Cardiac muscle cell (in vitro differentiated cells and primary cell): ENCODE data around the gene TK1. TPM values are rescaled to one million over a fixed set of nuclear protein-coding genes. Genes with fewer than 3 reads are reported as not detected.
A peak's percentile ranks its signal among the peaks of the same experiment; 100 is the strongest.

ENCODE experiments used
- DNase-seq, 2 donors: peaks; one replicate each; pipeline versions ENCODE4 v3.0.0 to v3.0.0-alpha.2; 2010 to 2017; ENCODE audit warnings: low read depth in 1 of 2, low spot score in 1 of 2
- H3K27ac ChIP-seq: fragments of 200-600 bp; sonication (generic); 2 replicates; pipeline ENCODE4 v1.5.1; 2016
- H3K27me3 ChIP-seq: fragments of 200-600 bp; sonication (generic); 2 replicates; pipeline ENCODE4 v1.6.0; 2016; ENCODE audit warnings: control low read depth
- H3K36me3 ChIP-seq: fragments of 200-600 bp; sonication (generic); 2 replicates; pipeline ENCODE4 v1.5.1; 2016; ENCODE audit warnings: control low read depth
- H3K4me1 ChIP-seq: fragments of 200-600 bp; sonication (generic); 2 replicates; pipeline ENCODE4 v1.8.1; 2017; ENCODE audit warnings: low read depth, mild to moderate bottlenecking, mixed run types
- H3K4me3 ChIP-seq: fragments of 200-600 bp; sonication (generic); 2 replicates; pipeline ENCODE4 v1.5.1; 2016; ENCODE audit warnings: mild to moderate bottlenecking
- H3K9me3 ChIP-seq: fragments of 200-600 bp; sonication (generic); 2 replicates; pipeline ENCODE4 v1.5.1; 2017; ENCODE audit warnings: low read depth, mild to moderate bottlenecking, control low read depth
- CTCF ChIP-seq: IDR thresholded peaks from 2 replicates; pipeline ENCODE4 v1.5.1; 2012; ENCODE audit warnings: low read depth, mild to moderate bottlenecking, low read length
- polyA plus RNA-seq: library from polyadenylated mRNA; unstranded; fragments of >200 nt; fragmentation: Nextera tagmentation; extraction: Ambion mirVana; gene quantifications from 2 replicates; pipeline ENCODE4 v1.2.1, GENCODE V29; 2016
- total RNA-seq: library from RNA; depleted of rRNA; stranded (reverse); fragments of >200 nt; gene quantifications from 2 replicates; pipeline ENCODE4 v1.2.3, GENCODE V29; 2016

Gene TK1
- total and polyA plus RNA-seq, 2 experiments from 2014 or later = 21.1 to 57.5 TPM

- Histone ChIP-seq H3K4me3 (peak overlapping the region; percentile 23), H3K9me3 (no peaks in the 10 kb centered on the region), H3K27me3 (peaks cover 42% of the 10 kb centered on the region), H3K36me3 (no peaks in the 10 kb centered on the region), H3K4me1 (no peaks in the 10 kb centered on the region), H3K27ac (no peak overlapping the region)
- DNase-seq = peak in 1 of 2 donors; percentile 52
- TF ChIP-seq CTCF = no peak
Measured at GRCh38 chr17:78231991-78232858, 45.4 kb upstream of the TK1 start.

GRCh38 chr17:78230996-78231935, 44.4 kb upstream of the TK1 start, which contains the start of gene TMEM235:
Gene TMEM235, plus strand, starts transcription at chr17:78231631. Its CDS starts 393 bp downstream, at chr17:78232024.
- Histone ChIP-seq H3K9me3 (no peaks in the 10 kb centered on the region), H3K4me1 (no peaks in the 10 kb centered on the region), H3K27me3 (peaks cover 44% of the 10 kb centered on the region), H3K27ac (no peak within 1 kb of the TSS), H3K36me3 (no peaks in the 10 kb centered on the region), H3K4me3 (peak within 1 kb of the TSS; percentile 23)
- DNase-seq = no peak
- TF ChIP-seq CTCF = no peak

- no peak for TF ChIP-seq CTCF
- peaks cover 44% of the 10 kb centered on the region for H3K27me3 ChIP-seq
- H3K36me3 ChIP-seq = no peaks in the 10 kb centered on the region
- H3K9me3 ChIP-seq = no peaks in the 10 kb centered on the region
- no peaks in the 10 kb centered on the region for H3K4me1 ChIP-seq
- no peak overlapping the region for H3K27ac ChIP-seq
- H3K4me3 ChIP-seq = no peak overlapping the region
- DNase-seq = no peak
Measured at GRCh38 chr17:78230252-78230962, 43.6 kb upstream of the TK1 start.

GRCh38 chr17:78228176-78228575, 41.3 kb upstream of the TK1 start:
- H3K9me3 ChIP-seq = no peaks in the 10 kb centered on the region
- DNase-seq = no peak
- no peak for TF ChIP-seq CTCF
- no peak overlapping the region for H3K4me3 ChIP-seq
- no peaks in the 10 kb centered on the region for H3K36me3 ChIP-seq
- peaks cover 44% of the 10 kb centered on the region for H3K27me3 ChIP-seq
- H3K4me1 ChIP-seq = no peaks in the 10 kb centered on the region
- H3K27ac ChIP-seq = no peak overlapping the region

- Histone ChIP-seq H3K36me3 (no peaks in the 10 kb centered on the region), H3K9me3 (no peaks in the 10 kb centered on the region), H3K4me3 (no peak overlapping the region), H3K27me3 (peaks cover 37% of the 10 kb centered on the region), H3K4me1 (no peaks in the 10 kb centered on the region), H3K27ac (no peak overlapping the region)
- TF ChIP-seq CTCF = no peak
- no peak for DNase-seq
Measured at GRCh38 chr17:78227455-78227916, 40.6 kb upstream of the TK1 start.
